22Rv1 (cell line): ENCODE data around the gene ZIC3.

Experiments
- CTCF ChIP-seq: fragments of 450-650 bp; IDR thresholded peaks from 2 replicates; pipeline ENCODE4 v1.5.1; 2017; ENCODE audit warnings: mild to moderate bottlenecking
- ZFX ChIP-seq: fragments of 450-650 bp; IDR thresholded peaks from 2 replicates; pipeline ENCODE4 v1.6.1; 2017; ENCODE audit warnings: antibody characterized with exemption, borderline replicate concordance

GRCh38 chrX:137563681-137564651 lies 2.0 kb upstream of the ZIC3 start:
- TF ChIP-seq CTCF, result no peak
- no peak for TF ChIP-seq ZFX
